BLaER1 treated with 17β-estradiol and CSF1 and Interleukin-3, amounts not matched to agents 10 nM and 100 nM (cell line): Measurements from ENCODE around the gene SELENOF.

Experiments
- H3K27ac ChIP-seq, 11 experiments: shearing (Covaris generic); formaldehyde crosslinking; 2 replicates each; pipeline ENCODE4 v1.8.1; 2022
- H3K27me3 ChIP-seq, 11 experiments: shearing (Covaris generic); formaldehyde crosslinking; 2 replicates each; pipeline ENCODE4 v1.8.1; 2022
- H3K36me3 ChIP-seq, 11 experiments: shearing (Covaris generic); formaldehyde crosslinking; 2 replicates each; pipeline ENCODE4 v1.8.1; 2022
- H3K4me1 ChIP-seq, 10 experiments: shearing (Covaris generic); formaldehyde crosslinking; 2 replicates each; pipeline ENCODE4 v1.8.1; 2022
- H3K4me2 ChIP-seq, 11 experiments: shearing (Covaris generic); formaldehyde crosslinking; 2 replicates each; pipeline ENCODE4 v1.8.1; 2022
- H3K4me3 ChIP-seq, 10 experiments: shearing (Covaris generic); formaldehyde crosslinking; 2 replicates each; pipeline ENCODE4 v1.8.1; 2022
- H3K9ac ChIP-seq, 11 experiments: shearing (Covaris generic); formaldehyde crosslinking; 2 replicates each; pipeline ENCODE4 v1.8.1; 2022
- H3K9me3 ChIP-seq, 11 experiments: shearing (Covaris generic); formaldehyde crosslinking; replicated peaks in 1 of 11; 2 replicates each; pipeline ENCODE4 v1.8.1; 2022
- H4K20me1 ChIP-seq, 11 experiments: shearing (Covaris generic); formaldehyde crosslinking; 2 replicates each; pipeline ENCODE4 v1.8.1; 2022
- Cebpa-rat ChIP-seq, 11 experiments: shearing (Covaris generic); IDR thresholded peaks; 2 replicates each; pipeline ENCODE4 v1.8.1; 2022

The SELENOF gene

DNA sequence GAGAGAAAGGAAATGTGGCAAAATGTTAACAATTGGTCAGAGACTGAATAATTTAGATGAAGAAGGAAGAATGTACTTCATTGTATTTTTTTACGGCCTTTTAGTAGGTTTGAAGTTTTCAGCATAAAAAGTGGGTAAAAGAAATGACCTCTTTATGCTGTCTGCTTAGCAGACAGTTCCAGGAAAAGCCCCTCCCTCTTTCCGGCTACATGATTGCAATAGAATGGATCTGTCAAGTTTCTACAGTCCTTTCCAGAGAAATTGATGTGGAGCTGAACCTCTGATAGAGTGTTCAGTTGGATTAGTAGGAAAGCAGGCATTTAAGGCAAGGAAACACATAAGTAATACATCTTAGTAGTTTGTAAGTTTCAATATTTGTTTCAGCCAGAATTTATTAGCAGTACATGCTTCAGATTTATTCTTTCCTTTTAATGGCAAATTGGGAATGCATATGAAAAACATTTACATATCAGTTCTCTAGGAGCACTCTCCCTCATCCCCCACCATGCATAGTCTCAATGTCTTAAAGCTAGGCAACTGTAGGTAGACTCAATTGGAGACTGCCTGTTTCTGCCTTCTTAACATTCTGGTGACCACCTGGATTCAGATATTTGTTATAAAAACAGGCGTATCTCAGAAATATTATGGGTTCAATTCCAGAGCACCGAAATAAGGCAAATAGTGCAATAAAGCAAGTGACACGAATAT is 36.9 kb upstream of the SELENOF start:
- Histone ChIP-seq H4K20me1 (peaks cover 0 to 93% (median 49%) of the 10 kb centered on the region in 11 experiments; a peak in 17 of 22 replicates), H3K4me2 (peak overlapping the region in 3 of 11 experiments; percentile 4 to 87 (median 80); a peak in 5 of 22 replicates), H3K27me3 (no peaks in the 10 kb centered on the region), H3K27ac (no peak overlapping the region), H3K4me1 (peaks cover 9 to 56% (median 13%) of the 10 kb centered on the region in 10 experiments; a peak in 19 of 20 replicates), H3K36me3 (peaks cover 5 to 35% (median 18%) of the 10 kb centered on the region in 11 experiments; a peak in 18 of 22 replicates), H3K4me3 (no peak overlapping the region), H3K9ac (no peak overlapping the region), H3K9me3 (peaks cover 0 to 32% (median 22%) of the 10 kb centered on the region in 11 experiments; a peak in 17 of 22 replicates)
- no peak for TF ChIP-seq Cebpa-rat (IDR thresholded peaks at IDR 0.05)

- no peaks in the 10 kb centered on the region for H3K27me3 ChIP-seq
- H3K9ac ChIP-seq, result no peak overlapping the region
- H3K4me1 ChIP-seq, result peaks cover 7 to 42% (median 9%) of the 10 kb centered on the region in 10 experiments; a peak in 19 of 20 replicates
- TF ChIP-seq Cebpa-rat (IDR thresholded peaks at IDR 0.05), result no peak
- H3K4me2 ChIP-seq, result no peak overlapping the region
- no peak overlapping the region for H3K27ac ChIP-seq
- H3K36me3 ChIP-seq, result peaks cover 5 to 37% (median 18%) of the 10 kb centered on the region in 11 experiments; a peak in 19 of 22 replicates
- no peak overlapping the region for H3K4me3 ChIP-seq
- peaks cover 0 to 33% (median 22%) of the 10 kb centered on the region in 11 experiments; a peak in 17 of 22 replicates for H3K9me3 ChIP-seq
- H4K20me1 ChIP-seq, result peaks cover 0 to 97% (median 50%) of the 10 kb centered on the region in 11 experiments; a peak in 17 of 22 replicates
Measured at GRCh38 chr1:86948212-86948611, 34.3 kb upstream of the SELENOF start.

DNA sequence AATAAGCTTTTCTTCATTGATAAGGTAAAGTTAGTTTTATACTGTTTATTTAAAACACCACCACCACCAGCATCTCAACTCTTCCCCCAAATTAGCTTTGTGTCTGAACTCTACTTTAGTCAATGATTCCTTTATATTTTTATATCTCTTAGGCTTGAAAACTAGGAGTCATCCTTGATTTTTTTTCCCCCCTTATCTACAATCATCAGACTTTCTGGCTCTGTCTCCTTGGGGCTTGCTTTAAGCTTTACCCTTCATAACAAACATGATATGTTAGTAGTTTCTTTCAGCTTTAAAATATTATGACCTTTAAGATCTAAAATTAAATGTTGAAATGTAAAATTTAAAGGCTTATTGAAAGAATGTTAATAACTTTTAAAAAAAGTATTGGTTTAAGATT is 28.8 kb upstream of the SELENOF start:
- peaks cover 0 to 20% (median 0%) of the 10 kb centered on the region in 11 experiments; a peak in 5 of 22 replicates for H3K36me3 ChIP-seq
- peaks cover 0 to 16% (median 0%) of the 10 kb centered on the region in 10 experiments; a peak in 2 of 20 replicates for H3K4me1 ChIP-seq
- peaks cover 0 to 14% (median 0%) of the 10 kb centered on the region in 11 experiments; a peak in 5 of 22 replicates for H3K9me3 ChIP-seq
- no peak overlapping the region for H3K27ac ChIP-seq
- H3K4me2 ChIP-seq, result no peak overlapping the region
- TF ChIP-seq Cebpa-rat (IDR thresholded peaks at IDR 0.05), result no peak
- no peaks in the 10 kb centered on the region for H3K27me3 ChIP-seq
- H4K20me1 ChIP-seq, result peaks cover 0 to 97% (median 72%) of the 10 kb centered on the region in 11 experiments; a peak in 19 of 22 replicates
- no peak overlapping the region for H3K9ac ChIP-seq
- H3K4me3 ChIP-seq, result no peak overlapping the region

- Histone ChIP-seq H3K27me3 (no peaks in the 10 kb centered on the region), H4K20me1 (peaks cover 0 to 97% (median 68%) of the 10 kb centered on the region in 11 experiments; a peak in 19 of 22 replicates), H3K36me3 (peaks cover 0 to 20% (median 0%) of the 10 kb centered on the region in 11 experiments; a peak in 6 of 22 replicates), H3K9ac (no peak overlapping the region), H3K4me2 (no peak overlapping the region), H3K4me1 (peaks cover 0 to 19% (median 0%) of the 10 kb centered on the region in 10 experiments; a peak in 3 of 20 replicates), H3K27ac (no peak overlapping the region), H3K4me3 (no peak overlapping the region), H3K9me3 (peaks cover 0 to 14% (median 0%) of the 10 kb centered on the region in 11 experiments; a peak in 5 of 22 replicates)
- TF ChIP-seq Cebpa-rat (IDR thresholded peaks at IDR 0.05), result no peak
Measured at GRCh38 chr1:86942042-86942441, 28.1 kb upstream of the SELENOF start.

DNA sequence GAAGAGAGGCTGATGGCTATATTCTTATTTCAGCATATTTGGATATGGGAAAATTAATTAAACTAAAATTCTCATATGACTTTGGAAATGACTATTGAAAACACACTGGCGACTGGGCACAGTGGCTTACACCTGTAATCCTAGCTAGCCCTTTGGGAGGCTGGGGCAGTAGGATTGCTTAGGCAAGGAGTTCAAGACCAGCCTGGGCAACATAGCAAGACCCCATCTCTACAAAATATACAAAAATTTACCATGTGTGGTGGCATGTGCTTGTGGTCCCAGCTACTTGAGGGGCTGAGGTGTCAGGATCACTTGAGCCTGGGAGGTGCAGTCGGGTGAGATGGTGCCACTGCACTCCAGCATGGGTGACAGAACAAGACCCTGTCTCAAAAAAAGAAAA is 26.7 kb upstream of the SELENOF start:
- no peak for TF ChIP-seq Cebpa-rat (IDR thresholded peaks at IDR 0.05)
- Histone ChIP-seq H3K9ac (no peak overlapping the region), H3K4me2 (no peak overlapping the region), H3K27ac (no peak overlapping the region), H3K27me3 (no peaks in the 10 kb centered on the region), H4K20me1 (peaks cover 0 to 97% (median 62%) of the 10 kb centered on the region in 11 experiments; a peak in 19 of 22 replicates), H3K4me1 (peaks cover 0 to 27% (median 0%) of the 10 kb centered on the region in 10 experiments; a peak in 4 of 20 replicates), H3K9me3 (peaks cover 0 to 14% (median 3%) of the 10 kb centered on the region in 11 experiments; a peak in 8 of 22 replicates), H3K4me3 (no peak overlapping the region), H3K36me3 (peaks cover 0 to 24% (median 0%) of the 10 kb centered on the region in 11 experiments; a peak in 6 of 22 replicates)

DNA sequence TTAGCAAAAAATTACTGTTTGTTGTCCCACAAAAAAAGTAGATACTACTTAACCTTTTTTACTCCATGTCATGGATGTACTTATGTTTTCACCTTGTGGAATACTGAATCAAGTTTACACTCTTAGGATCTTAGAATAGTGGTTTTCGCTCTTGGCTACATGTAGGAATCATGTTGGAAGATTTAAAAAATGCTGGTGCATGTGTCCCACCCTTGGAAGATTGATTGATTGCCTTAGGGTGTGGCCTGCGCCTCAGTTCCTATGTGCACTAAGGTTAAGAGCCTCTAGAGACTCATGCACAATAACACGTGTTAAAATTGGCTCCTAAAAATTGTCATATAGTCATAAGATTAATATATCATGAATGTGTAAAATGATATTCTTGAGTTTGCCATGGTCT is 25.5 kb upstream of the SELENOF start:
- no peak overlapping the region for H3K27ac ChIP-seq
- no peak overlapping the region for H3K4me2 ChIP-seq
- no peaks in the 10 kb centered on the region for H3K27me3 ChIP-seq
- H3K36me3 ChIP-seq, result peaks cover 0 to 21% (median 0%) of the 10 kb centered on the region in 11 experiments; a peak in 6 of 22 replicates
- H3K9ac ChIP-seq, result no peak overlapping the region
- H3K9me3 ChIP-seq, result peaks cover 0 to 20% (median 8%) of the 10 kb centered on the region in 11 experiments; a peak in 12 of 22 replicates
- no peak for TF ChIP-seq Cebpa-rat (IDR thresholded peaks at IDR 0.05)
- H3K4me1 ChIP-seq, result peaks cover 0 to 39% (median 0%) of the 10 kb centered on the region in 10 experiments; a peak in 4 of 20 replicates
- H4K20me1 ChIP-seq, result peaks cover 3 to 97% (median 61%) of the 10 kb centered on the region in 11 experiments; a peak in 19 of 22 replicates
- no peak overlapping the region for H3K4me3 ChIP-seq

- Histone ChIP-seq H3K36me3 (peaks cover 0 to 24% (median 0%) of the 10 kb centered on the region in 11 experiments; a peak in 6 of 22 replicates), H3K27ac (no peak overlapping the region), H3K4me2 (no peak overlapping the region), H3K9me3 (peaks cover 0 to 25% (median 13%) of the 10 kb centered on the region in 11 experiments; a peak in 12 of 22 replicates), H4K20me1 (peaks cover 3 to 97% (median 61%) of the 10 kb centered on the region in 11 experiments; a peak in 19 of 22 replicates), H3K4me3 (no peak overlapping the region), H3K27me3 (no peaks in the 10 kb centered on the region), H3K4me1 (peaks cover 0 to 44% (median 0%) of the 10 kb centered on the region in 10 experiments; a peak in 4 of 20 replicates), H3K9ac (no peak overlapping the region)
- no peak for TF ChIP-seq Cebpa-rat (IDR thresholded peaks at IDR 0.05)
Measured at GRCh38 chr1:86938855-86939254, 24.9 kb upstream of the SELENOF start.

GRCh38 chr1:86938450-86938849 is 24.5 kb upstream of the SELENOF start:
- Histone ChIP-seq H3K4me3 (no peak overlapping the region), H3K27ac (no peak overlapping the region), H3K4me2 (peak overlapping the region in 1 of 11 experiments; percentile 6; a peak in 1 of 22 replicates), H3K27me3 (no peaks in the 10 kb centered on the region), H3K36me3 (peaks cover 0 to 27% (median 0%) of the 10 kb centered on the region in 11 experiments; a peak in 6 of 22 replicates), H3K9ac (no peak overlapping the region), H3K4me1 (peaks cover 0 to 47% (median 0%) of the 10 kb centered on the region in 10 experiments; a peak in 4 of 20 replicates), H4K20me1 (peaks cover 3 to 97% (median 62%) of the 10 kb centered on the region in 11 experiments; a peak in 19 of 22 replicates), H3K9me3 (peaks cover 0 to 26% (median 15%) of the 10 kb centered on the region in 11 experiments; a peak in 13 of 22 replicates)
- TF ChIP-seq Cebpa-rat (IDR thresholded peaks at IDR 0.05), result no peak
